Esophagus squamous epithelium (tissue), 5 donors: ENCODE results near the gene ARID3A. TPM values are rescaled to one million over a fixed set of nuclear protein-coding genes. Genes with fewer than 3 reads are reported as not detected.
"Not testable (repeated sequence)": the region's sequence is repeated elsewhere in the genome, so short reads cannot be mapped to it uniquely, and the experiment has no call there.

Experiments used
- DNase-seq: peaks from one replicate; lab custom pipeline; 2025; lab: John Stamatoyannopoulos, UW
- H3K27ac ChIP-seq, 4 donors: fragments of 200-600 bp; sonication (generic); one replicate each; pipeline ENCODE4 v1.5.1; 2016 to 2019; ENCODE audit warnings: mild to moderate bottlenecking in 1 of 4
- H3K27me3 ChIP-seq, 4 donors: fragments of 200-600 bp; sonication (generic); 1 replicate in 3 of 4; 2 replicates in 1 of 4; pipeline versions ENCODE4 v1.5.1 to v1.6.0; 2017 to 2021; ENCODE audit warnings: antibody characterized with exemption in 1 of 4
- H3K36me3 ChIP-seq, 3 donors: fragments of 200-600 bp; sonication (generic); one replicate each; pipeline ENCODE4 v1.5.1; 2016 to 2019
- H3K4me1 ChIP-seq, 3 donors: fragments of 200-600 bp; sonication (generic); one replicate each; pipeline ENCODE4 v1.5.1; 2017 to 2019
- H3K4me3 ChIP-seq, 4 donors: fragments of 200-600 bp; sonication (generic); 1 replicate in 3 of 4; 2 replicates in 1 of 4; pipeline ENCODE4 v1.5.1; 2016 to 2019; ENCODE audit warnings: mild to moderate bottlenecking in 2 of 4, moderate library complexity in 1 of 4
- H3K9me3 ChIP-seq, 3 donors: fragments of 200-600 bp; sonication (generic); one replicate each; pipeline ENCODE4 v1.5.1; 2016 to 2019
- CTCF ChIP-seq, 6 experiments: fragments of 450-650 bp in 4 of 6; fragments of 200-600 bp in 2 of 6; sonication (generic) in 2 of 6; IDR thresholded peaks; one replicate each; pipeline ENCODE4 v1.5.1; 2016 to 2019; ENCODE audit warnings: antibody characterized with exemption in 6 of 6, mild to moderate bottlenecking in 4 of 6, moderate library complexity in 4 of 6
- POLR2A ChIP-seq, 4 donors: fragments of 450-650 bp; IDR thresholded peaks; one replicate each; pipeline ENCODE4 v1.6.1; 2017; ENCODE audit warnings: antibody characterized with exemption in 4 of 4, mild to moderate bottlenecking in 4 of 4, moderate library complexity in 3 of 4
- WGBS, 2 donors: methylation state at CpG; one replicate each; pipeline ENCODE4 v1.1.5; 2018; 5-methylcytosine and 5-hydroxymethylcytosine counted together
- intact Hi-C: fragments of 100-400 bp; cut with DNase I; formaldehyde crosslinking; loops from one replicate; pipeline ENCODE4 v1.15.0; 2022
- total RNA-seq, 4 donors: library from RNA; depleted of rRNA; stranded (reverse); fragments of >200 nt; gene quantifications; one replicate each; pipeline ENCODE4 v1.1.0, GENCODE V29; 2016
- donor health status: DM: yes; HTN: yes; CAD: no.

ARID3A gene
- total RNA-seq, 4 donors from 2014 or later: 3.0 to 6.6 (median 4.7) TPM

DNA sequence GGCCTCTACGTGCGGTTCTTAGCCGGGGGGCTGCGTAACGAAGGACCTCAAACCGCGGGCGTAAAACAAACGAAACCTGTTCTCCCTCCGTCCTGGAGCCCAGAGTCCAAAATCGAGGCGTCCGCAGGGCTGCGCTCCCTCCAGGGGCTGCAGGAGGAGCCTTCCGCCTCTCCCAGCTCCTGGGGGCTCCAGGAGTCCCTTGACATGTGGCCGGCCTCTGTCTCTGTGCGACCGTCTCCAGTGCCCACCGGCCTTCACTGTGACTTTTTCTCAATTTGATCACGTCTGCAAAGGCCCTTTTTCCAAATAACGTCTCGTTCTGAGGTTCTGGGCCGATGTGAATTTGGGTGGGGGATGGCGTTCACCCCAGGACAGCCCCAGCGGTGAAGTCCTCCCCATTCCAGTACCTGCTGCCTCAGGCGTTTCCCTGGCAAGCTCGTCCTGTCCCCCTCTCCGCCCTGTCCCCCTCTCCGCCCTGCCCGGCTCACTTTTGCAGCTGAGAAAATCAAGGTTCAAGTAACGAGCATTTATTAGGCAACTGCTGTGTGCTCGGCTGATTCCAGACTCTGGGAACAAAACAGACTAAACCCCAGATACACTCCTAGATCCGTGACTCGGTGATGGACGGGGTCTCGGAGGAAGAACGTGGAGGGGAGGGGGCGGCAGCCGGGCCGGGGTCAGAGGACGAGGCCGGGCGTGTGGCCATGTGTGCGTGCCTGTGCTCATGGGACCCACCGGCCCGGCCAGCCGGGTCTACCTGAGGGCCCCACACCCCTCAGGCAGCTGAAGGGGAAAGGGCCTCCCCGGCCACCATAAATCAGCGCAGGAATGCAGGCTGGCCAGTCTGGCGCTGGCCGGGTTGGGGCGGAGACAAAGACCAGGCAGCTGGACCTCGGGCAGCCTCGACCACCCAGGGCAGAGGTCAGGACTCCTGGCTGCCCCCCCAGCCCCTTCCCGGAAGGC is 30.2 kb downstream of the ARID3A start:
- Histone ChIP-seq H3K4me3 (no peak overlapping the region), H3K27ac (no peak overlapping the region), H3K36me3 (peaks cover 0 to 8% (median 0%) of the 10 kb centered on the region in 3 donors), H3K9me3 (no peaks in the 10 kb centered on the region), H3K4me1 (peaks cover 10 to 34% (median 11%) of the 10 kb centered on the region in 3 donors), H3K27me3 (no peaks in the 10 kb centered on the region)
- no peak for TF ChIP-seq POLR2A (IDR thresholded peaks at IDR 0.05)
- TF ChIP-seq CTCF (IDR thresholded peaks at IDR 0.05): no peak
- WGBS, 2 donors: 86 to 94% methylated on average over 31 to 43 of the region's 55 CpGs
- no peak for DNase-seq
- intact Hi-C loops: no loop called here

DNA sequence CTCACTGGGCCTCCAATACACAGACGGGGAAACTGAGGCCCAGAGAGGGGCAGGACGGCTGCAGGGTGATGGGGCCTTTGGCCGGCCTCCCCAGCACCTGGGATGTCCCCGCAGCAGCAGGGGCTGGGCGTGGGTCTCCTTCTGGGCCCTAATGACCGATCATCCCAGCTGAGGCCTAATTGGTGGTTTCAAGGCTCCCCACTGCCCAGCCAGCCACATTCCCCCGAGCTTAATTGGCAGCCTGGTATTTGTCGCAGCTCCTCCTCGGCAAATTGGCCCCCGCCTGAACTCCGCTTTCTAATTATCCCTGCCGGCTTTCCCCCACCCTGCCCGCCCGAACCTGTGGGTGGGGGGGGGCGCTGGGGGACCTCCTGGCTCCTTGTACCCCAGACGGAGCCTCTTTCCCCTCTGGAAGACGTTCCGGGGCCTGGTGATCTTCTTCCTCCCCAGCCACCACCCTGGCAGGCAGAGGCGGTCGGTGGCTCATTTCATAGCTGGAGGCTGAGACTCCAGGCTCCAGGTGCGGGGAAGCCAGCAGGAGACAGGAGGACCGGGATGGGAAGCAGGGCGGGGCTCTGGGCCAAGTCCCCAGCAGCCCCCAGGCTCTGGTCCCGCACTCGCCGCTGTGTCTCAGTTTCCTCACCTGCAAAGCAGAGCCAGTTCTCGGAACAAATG is 31.1 kb downstream of the ARID3A start:
- TF ChIP-seq POLR2A (IDR thresholded peaks at IDR 0.05): no peak
- TF ChIP-seq CTCF (IDR thresholded peaks at IDR 0.05): no peak
- H3K4me3 ChIP-seq: no peak overlapping the region
- intact Hi-C loops: no loop called here
- H3K9me3 ChIP-seq: no peaks in the 10 kb centered on the region
- H3K4me1 ChIP-seq: peaks cover 10 to 34% (median 11%) of the 10 kb centered on the region in 3 donors
- DNase-seq: no peak
- 31% methylated on average over 10 of the region's 27 CpGs; no CpG with 5 or more reads in 1 of the 2 donors for WGBS, 2 donors
- no peaks in the 10 kb centered on the region for H3K27me3 ChIP-seq
- H3K27ac ChIP-seq: no peak overlapping the region
- peaks cover 0 to 8% (median 0%) of the 10 kb centered on the region in 3 donors for H3K36me3 ChIP-seq

GRCh38 chr19:957578-957977 is 31.7 kb downstream of the ARID3A start:
- intact Hi-C loops, DNase-seq: not testable (repeated sequence)
- WGBS, 2 donors: 93 to 94% methylated on average over 8 to 9 of the region's 9 CpGs

DNA sequence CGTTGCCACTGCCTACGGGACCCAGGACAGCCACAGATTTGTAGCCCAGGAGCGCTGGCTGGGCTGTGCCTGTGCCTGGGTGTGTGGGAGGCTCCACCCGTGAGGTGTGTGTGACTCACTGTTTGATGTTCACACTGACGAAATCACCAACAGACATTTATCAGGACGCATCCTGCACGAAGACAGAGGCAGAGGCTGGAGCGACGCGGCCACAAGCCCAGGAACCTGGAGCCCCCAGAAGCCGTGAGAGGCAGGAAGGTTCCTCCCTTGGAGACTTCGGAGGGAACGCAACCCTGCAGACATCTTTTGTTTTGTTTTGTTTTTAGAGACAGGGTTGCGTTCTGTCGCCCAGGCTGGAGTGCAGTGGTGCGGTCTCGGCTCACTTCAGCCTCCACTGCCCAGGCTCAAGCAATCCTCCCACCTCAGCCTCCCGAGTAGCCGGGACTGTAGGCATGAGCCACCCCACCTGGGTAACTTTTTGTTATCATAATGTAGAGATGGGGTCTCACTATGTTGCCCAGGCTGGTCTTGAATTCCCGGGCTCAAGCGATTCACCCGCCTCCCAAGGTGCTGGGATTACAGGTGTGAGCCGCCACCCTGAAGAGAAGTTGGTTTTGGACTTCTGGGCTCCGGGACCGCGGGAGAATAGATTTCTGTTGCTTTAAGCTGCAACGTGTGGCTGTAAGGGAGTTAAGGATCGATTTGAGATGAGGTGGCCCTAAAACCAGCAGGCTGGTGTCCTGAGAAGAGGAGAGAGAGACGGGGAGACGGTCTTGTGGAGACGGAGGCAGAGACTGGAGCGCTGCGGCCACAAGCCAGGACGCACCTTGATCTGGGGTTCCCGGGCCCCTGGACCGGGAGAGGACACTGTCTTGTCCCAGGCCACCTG is 33.4 kb downstream of the ARID3A start:
- Histone ChIP-seq H3K9me3 (no peaks in the 10 kb centered on the region), H3K27ac (no peak overlapping the region), H3K4me3 (no peak overlapping the region), H3K27me3 (no peaks in the 10 kb centered on the region), H3K4me1 (peaks cover 0 to 16% (median 0%) of the 10 kb centered on the region in 3 donors), H3K36me3 (peaks cover 0 to 16% (median 1%) of the 10 kb centered on the region in 3 donors)
- TF ChIP-seq CTCF (IDR thresholded peaks at IDR 0.05) (no peak), POLR2A (IDR thresholded peaks at IDR 0.05) (no peak)
- no peak for DNase-seq
- intact Hi-C loops: no loop called here
- 65 to 82% methylated on average over 22 to 24 of the region's 36 CpGs for WGBS, 2 donors

More at GRCh38 chr19:957578-957977, 31.7 kb downstream of the ARID3A start:
- not testable (repeated sequence) for H3K9me3 ChIP-seq, H3K27me3 ChIP-seq, H3K27ac ChIP-seq, H3K36me3 ChIP-seq, H3K4me3 ChIP-seq
- peaks cover 9 to 31% (median 10%) of the 10 kb centered on the region in 3 donors for H3K4me1 ChIP-seq

DNA sequence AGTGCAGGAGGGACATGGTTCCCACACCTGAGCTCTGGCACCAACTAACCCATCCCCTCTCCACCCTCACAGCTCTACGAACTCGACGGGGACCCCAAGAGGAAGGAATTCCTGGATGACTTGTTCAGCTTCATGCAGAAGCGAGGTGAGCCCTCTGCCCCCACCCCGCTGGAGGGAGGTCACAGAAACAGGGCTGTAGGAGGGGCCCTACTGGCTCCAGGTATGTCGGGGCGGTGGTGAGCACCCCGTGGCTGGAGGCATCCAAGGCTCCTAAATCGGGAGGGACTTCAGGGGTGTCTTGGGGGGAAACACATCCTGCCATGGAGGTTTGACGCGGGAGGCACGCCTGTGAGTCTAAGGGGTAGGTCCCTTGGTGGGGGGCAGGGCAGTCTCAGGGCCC is 34.2 kb downstream of the ARID3A start:
- WGBS, 2 donors: 65% methylated on average over 4 to 11 of the region's 12 CpGs
- no peak overlapping the region for H3K4me3 ChIP-seq
- no peak for DNase-seq

More for the DNA sequence above, 34.2 kb downstream of the ARID3A start:
- Histone ChIP-seq H3K9me3 (no peaks in the 10 kb centered on the region), H3K27ac (no peak overlapping the region), H3K27me3 (no peaks in the 10 kb centered on the region), H3K4me1 (peaks cover 0 to 16% (median 0%) of the 10 kb centered on the region in 3 donors), H3K36me3 (peaks cover under 1 to 24% (median 6%) of the 10 kb centered on the region in 3 donors)
- no peak for TF ChIP-seq CTCF (IDR thresholded peaks at IDR 0.05)
- no peak for TF ChIP-seq POLR2A (IDR thresholded peaks at IDR 0.05)
- intact Hi-C loops: no loop called here
